Fibroblast of villous mesenchyme (primary cell): ENCODE results near the gene AP2A2. TPM values are rescaled to one million over a fixed set of nuclear protein-coding genes. Genes with fewer than 3 reads are reported as not detected.

Experiments
- DNase-seq: peaks from one replicate; pipeline ENCODE4 v3.0.0-alpha.2; 2010; ENCODE audit warnings: low read depth
- H3K4me3 ChIP-seq: 2 replicates; pipeline ENCODE4 v1.5.1; 2011; ENCODE audit warnings: low read depth, mild to moderate bottlenecking, low read length
- total RNA-seq: library from RNA; depleted of rRNA; stranded (reverse); fragments of >200 nt; gene quantifications from 2 replicates; pipeline ENCODE4 v1.2.3, GENCODE V29; 2012
- TF ChIP-seq, protein P1 (sequence below): IDR thresholded peaks from 2 replicates; pipeline ENCODE4 v1.5.1; 2012; ENCODE audit warnings: low read depth, mild to moderate bottlenecking, low read length; ENCODE audit not compliant: insufficient read depth

AP2A2 gene
- total RNA-seq, 1 donor = 53.5 TPM

DNA sequence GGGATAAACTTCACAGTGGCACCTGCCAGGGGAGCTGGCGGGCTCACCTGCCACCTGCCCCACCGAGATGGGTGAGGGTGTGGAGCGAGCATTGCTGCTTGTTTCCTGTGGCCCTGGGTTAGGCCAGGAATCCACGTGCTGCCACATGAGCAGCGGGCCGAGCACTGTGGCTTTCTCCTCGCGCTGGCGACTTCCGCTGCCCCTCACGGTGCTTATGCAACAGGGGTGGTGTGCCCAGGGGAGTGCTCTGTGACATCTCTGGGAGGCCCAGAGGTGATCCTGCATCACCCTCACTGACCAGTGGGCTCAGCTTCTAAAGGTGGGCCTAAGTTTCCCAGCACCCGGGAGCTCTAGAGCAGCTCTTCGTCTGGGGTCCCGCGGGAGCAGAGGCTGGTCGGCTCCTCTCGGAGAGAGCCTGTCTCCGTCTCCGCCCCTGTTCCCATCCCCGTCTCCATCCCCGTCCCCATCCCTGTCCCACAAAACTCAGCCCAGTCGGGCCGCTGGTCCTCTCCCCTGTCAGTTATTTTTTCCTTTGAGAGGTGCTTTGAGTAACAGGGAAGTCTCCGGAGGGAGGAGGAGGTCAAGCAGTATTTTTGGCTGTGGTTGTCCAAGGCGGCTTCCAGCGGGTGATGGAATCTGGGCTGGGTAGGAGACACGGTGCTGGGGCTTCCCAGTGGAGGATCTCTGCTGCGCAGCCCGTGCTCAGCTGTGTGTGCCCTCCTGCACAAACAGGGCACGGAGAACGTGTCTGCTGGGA, 42.5 kb downstream of the AP2A2 start:
- H3K4me3 ChIP-seq = no peak overlapping the region
- DNase-seq = no peak
- TF ChIP-seq, protein P1, sequence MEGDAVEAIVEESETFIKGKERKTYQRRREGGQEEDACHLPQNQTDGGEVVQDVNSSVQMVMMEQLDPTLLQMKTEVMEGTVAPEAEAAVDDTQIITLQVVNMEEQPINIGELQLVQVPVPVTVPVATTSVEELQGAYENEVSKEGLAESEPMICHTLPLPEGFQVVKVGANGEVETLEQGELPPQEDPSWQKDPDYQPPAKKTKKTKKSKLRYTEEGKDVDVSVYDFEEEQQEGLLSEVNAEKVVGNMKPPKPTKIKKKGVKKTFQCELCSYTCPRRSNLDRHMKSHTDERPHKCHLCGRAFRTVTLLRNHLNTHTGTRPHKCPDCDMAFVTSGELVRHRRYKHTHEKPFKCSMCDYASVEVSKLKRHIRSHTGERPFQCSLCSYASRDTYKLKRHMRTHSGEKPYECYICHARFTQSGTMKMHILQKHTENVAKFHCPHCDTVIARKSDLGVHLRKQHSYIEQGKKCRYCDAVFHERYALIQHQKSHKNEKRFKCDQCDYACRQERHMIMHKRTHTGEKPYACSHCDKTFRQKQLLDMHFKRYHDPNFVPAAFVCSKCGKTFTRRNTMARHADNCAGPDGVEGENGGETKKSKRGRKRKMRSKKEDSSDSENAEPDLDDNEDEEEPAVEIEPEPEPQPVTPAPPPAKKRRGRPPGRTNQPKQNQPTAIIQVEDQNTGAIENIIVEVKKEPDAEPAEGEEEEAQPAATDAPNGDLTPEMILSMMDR = no peak

DNA sequence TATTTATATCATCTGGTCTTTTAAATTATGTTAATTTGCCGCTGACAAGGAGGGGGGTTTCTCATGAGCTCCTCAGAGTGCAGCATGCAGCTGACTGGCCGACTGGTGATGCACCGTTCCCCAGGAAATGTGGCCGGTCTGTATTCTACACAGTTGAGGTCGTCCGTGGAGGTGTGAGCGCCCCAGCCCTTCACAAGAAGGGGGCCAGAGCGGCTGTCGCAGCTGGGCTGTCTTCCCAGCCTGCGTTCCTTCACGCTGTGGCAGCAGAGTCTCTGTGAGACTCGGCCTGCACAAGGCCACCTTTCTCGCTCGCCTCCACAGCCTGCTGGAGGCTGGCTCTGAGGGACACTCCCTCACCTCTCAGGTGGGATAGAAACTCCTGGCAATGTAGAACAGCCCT, 43.2 kb downstream of the AP2A2 start:
- no peak for DNase-seq
- TF ChIP-seq, protein P1 = no peak
- no peak overlapping the region for H3K4me3 ChIP-seq

DNA sequence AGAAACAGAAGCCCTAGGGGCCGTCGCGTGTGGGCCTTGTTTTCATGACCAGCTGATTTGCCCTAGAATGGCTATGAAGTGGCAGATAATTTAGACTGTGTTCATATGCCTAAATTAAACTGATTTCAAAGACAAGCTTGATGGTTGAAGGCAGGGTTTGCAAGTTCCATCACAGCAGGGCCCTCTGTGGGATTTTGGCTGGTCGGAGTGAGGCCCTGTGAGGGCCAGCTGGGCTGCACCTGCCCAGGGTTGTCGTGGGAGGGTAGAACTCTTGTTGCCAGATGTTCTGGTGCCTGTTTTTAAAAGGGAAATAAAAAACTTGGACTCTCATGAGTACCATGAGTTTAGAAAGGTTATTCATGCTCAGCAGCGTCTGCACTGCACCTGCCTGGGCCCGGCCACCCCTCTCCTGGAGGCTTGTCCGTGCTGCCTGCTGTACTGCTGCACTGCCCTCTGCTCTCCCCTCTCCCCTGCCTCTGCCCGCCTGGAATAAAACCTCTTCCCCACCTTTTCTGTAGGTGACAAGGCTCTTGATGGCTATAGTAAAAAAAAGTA, 44.1 kb downstream of the AP2A2 start:
- DNase-seq = no peak
- TF ChIP-seq, protein P1 = no peak
- H3K4me3 ChIP-seq = no peak overlapping the region

DNA sequence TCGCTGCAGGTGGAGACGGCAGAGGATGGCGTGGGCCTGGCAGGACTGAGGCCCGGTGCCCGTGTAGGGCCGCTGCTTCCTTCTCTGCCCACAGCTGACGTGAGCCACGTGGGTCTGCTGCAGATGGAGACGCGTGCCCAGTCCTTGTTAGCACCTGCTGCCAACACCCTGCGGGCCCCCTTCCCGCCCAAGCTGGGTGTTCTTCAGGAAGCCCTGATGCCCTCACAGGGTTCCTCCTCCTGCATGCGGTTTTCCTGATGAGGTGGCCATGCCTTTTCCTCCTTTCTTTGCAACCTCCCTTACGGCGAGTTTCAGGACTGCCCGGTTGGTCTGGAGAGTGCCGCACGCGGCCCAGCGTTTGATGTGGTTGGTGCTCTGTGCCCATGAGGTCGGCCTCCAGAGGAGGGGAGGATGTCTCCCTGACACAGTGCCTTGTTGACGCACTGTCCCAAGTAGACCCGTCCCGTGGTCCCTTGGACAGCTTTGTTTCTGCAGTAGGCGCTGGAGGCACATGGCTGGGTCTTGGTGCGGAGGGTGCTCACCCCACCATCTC, 44.7 kb downstream of the AP2A2 start:
- no peak overlapping the region for H3K4me3 ChIP-seq
- TF ChIP-seq, protein P1 = no peak
- no peak for DNase-seq

DNA sequence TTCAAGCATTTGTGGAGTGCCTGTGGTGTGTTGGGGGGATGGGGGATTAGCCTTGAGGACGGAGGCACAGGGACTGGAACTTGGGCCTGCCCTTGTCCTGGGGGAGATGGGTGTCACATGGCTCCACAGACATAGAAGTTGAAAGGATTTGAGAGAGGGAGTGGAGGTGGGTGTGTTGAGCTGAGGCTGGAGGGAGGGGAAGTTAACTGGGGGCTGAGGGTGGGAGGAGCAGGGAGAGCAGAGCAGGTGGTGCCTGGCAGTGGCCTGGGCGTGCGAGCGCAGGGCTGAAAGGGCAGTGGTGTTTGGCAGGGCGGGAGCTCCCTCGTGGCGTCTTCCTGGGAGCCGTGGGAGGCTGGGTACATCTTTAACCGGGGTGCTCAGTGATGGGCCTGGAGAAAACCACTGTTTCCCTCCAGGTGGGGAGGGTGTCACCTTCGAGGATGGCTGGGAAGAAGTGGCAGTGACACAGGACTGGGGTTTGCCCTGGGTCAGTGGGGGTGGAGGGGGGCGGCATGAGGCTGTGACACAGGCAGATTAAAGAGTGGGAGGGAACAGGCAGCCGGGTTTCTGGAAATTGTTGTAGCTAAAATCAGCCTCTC, 45.5 kb downstream of the AP2A2 start:
- no peak overlapping the region for H3K4me3 ChIP-seq
- no peak for DNase-seq
- TF ChIP-seq, protein P1 = no peak

DNA sequence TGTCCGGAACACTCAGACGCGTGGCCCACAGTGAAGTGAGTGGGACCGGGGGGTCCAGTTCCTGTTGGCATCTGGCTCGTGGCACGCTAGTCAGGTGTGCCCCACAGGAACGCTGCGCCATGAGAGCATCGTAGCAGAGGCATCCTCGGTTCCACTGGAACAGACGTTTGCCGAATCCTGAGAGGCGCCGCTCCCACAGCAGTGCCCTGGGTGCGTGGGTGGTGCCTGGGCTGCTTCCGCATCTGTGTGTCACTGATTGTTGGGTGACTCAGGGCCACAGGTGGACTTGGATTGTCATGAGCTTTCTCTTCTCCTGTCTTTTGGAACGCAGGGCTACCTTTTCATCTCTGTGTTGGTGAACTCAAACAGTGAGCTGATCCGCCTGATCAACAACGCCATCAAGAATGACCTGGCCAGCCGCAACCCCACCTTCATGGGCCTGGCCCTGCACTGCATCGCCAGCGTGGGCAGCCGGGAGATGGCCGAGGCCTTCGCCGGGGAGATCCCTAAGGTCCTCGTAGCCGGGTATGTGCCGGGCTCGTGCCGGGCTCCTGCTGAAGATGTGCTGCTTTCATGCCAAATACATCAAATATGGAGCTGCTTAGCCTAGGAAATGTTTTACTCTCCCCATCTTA, 46.2 kb downstream of the AP2A2 start:
- H3K4me3 ChIP-seq = no peak overlapping the region
- DNase-seq = no peak
- TF ChIP-seq, protein P1 = no peak
